ENCODE results near the gene ATL1.

Gene ATL1

GRCh38 chr14:50521912-50522341 is 38.0 kb upstream of the ATL1 start:
- Histone ChIP-seq H3K9me3 (no peaks in the 10 kb centered on the region), H3K36me3 (peaks cover 0 to 4% (median 0%) of the 10 kb centered on the region in 3 donors), H3K27me3 (no peaks in the 10 kb centered on the region), H3K4me1 (peaks cover 0 to 37% (median 13%) of the 10 kb centered on the region in 4 donors), H3K4me3 (no peak overlapping the region), H3K27ac (peak overlapping the region; percentile 14 to 38)
- intact Hi-C loops (cut with DNase I; ENCODE audit: low total_unique reads), result no loop called here
- DNase-seq, result no peak
- no peak for TF ChIP-seq CTCF (IDR thresholded peaks at IDR 0.05)

GRCh38 chr14:50523271-50524041 is 36.5 kb upstream of the ATL1 start:
- no peak for TF ChIP-seq CTCF (IDR thresholded peaks at IDR 0.05)
- Histone ChIP-seq H3K4me1 (peaks cover 0 to 38% (median 15%) of the 10 kb centered on the region in 4 donors), H3K4me3 (no peak overlapping the region), H3K27ac (no peak overlapping the region), H3K9me3 (no peaks in the 10 kb centered on the region), H3K36me3 (peaks cover 0 to 4% (median 0%) of the 10 kb centered on the region in 3 donors), H3K27me3 (no peaks in the 10 kb centered on the region)
- intact Hi-C loops (cut with DNase I; ENCODE audit: low total_unique reads), result no loop called here
- DNase-seq, result no peak

DNA sequence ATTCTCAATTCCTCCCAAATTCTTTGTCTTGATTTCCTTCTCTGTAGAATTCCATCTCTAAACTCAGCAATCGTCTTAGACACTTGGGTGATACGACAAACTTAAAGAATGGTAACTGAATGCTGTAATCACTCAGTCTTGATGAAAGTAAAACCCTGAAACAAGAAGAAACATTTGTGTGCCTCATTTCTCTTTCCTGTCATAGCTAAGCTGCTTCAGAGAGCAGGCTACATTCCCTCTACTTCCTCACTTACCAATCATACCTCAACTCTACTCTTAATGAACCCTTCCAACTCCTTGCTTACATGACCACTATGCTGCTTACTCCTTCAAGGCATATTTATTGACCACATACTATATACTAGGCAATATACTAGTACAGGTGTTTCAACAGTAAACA is 35.9 kb upstream of the ATL1 start:
- intact Hi-C loops (cut with DNase I; ENCODE audit: low total_unique reads), result no loop called here
- H3K27ac ChIP-seq, result no peak overlapping the region
- H3K4me1 ChIP-seq, result peaks cover 0 to 45% (median 19%) of the 10 kb centered on the region in 4 donors

DNA sequence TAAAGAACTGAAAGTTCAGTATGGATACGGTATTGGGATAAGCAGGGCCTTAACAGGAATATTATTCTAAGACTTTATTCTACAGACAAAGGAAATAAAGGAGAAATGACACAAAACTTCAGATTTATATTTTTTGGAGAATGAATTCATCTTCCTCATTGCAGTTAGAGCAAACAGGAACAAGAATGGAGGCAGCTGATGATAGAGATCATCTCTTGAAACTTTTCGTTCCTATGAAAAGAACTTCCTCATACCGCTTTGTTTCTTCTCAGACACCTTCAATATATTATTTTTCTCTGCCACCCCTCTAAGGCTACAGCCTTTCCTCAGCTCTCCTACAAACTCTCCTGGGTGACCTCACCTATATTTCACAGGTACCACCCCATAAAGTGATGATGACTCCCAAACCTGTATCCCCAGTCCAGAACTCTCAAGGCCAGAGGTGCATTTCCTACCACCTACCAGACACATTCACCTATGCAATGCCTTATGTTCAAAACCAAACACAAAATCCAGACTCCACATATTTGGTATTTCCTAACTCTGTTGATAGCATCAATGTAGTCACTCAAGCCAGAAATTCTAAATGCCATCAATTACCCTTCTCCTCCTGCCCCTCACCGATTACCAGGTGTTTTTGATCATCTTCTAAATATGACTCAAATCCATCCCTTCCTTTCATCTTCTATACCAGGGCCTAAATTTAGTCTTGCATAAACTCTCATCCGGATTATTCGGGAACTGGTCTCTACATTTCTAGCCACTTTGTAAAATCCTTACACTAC is 35.0 kb upstream of the ATL1 start:
- TF ChIP-seq CTCF (IDR thresholded peaks at IDR 0.05), result no peak
- no peak overlapping the region for H3K4me3 ChIP-seq
- DNase-seq, result no peak
- H3K4me1 ChIP-seq, result peaks cover 0 to 52% (median 25%) of the 10 kb centered on the region in 4 donors
- no peak overlapping the region for H3K27ac ChIP-seq
- no peaks in the 10 kb centered on the region for H3K27me3 ChIP-seq
- peaks cover 0 to 4% (median 0%) of the 10 kb centered on the region in 3 donors for H3K36me3 ChIP-seq
- intact Hi-C loops (cut with DNase I; ENCODE audit: low total_unique reads), result no loop called here
- no peaks in the 10 kb centered on the region for H3K9me3 ChIP-seq

More for the DNA sequence above, 35.9 kb upstream of the ATL1 start:
- H3K27me3 ChIP-seq, result no peaks in the 10 kb centered on the region
- H3K9me3 ChIP-seq, result no peaks in the 10 kb centered on the region
- H3K4me3 ChIP-seq, result no peak overlapping the region
- peaks cover 0 to 4% (median 0%) of the 10 kb centered on the region in 3 donors for H3K36me3 ChIP-seq
- DNase-seq, result no peak
- no peak for TF ChIP-seq CTCF (IDR thresholded peaks at IDR 0.05)

DNA sequence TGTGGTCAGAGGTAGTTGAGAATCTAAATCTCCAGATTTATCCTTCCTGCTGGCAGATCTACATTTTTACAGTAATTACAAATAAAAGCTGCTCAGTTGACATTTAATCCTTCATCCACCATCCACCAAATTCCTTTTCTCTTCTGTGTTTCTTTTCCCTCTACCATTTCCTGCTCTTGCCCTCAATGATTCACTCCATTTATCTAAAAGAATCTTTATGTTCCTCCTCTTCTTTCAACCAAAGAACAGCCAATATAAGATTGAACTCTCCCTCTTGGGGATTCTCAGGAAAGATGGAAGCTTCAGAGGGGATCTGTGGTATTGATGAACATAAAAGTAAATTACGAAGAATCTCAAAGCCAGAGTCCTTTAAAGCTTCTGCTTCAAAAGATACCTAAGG is 31.9 kb upstream of the ATL1 start:
- Histone ChIP-seq H3K9me3 (no peaks in the 10 kb centered on the region), H3K27me3 (no peaks in the 10 kb centered on the region), H3K4me1 (peaks cover 0 to 50% (median 27%) of the 10 kb centered on the region in 4 donors), H3K36me3 (peaks cover 0 to 4% (median 0%) of the 10 kb centered on the region in 3 donors), H3K4me3 (no peak overlapping the region), H3K27ac (no peak overlapping the region)
- no peak for DNase-seq
- intact Hi-C loops (cut with DNase I; ENCODE audit: low total_unique reads), result no loop called here
- TF ChIP-seq CTCF (IDR thresholded peaks at IDR 0.05), result no peak

Data from tibial artery (tissue), 4 donors.